Renal cortex interstitium (tissue), 15 donors: Measurements from ENCODE around the gene HPD. TPM values are rescaled to one million over a fixed set of nuclear protein-coding genes. Genes with fewer than 3 reads are reported as not detected.
"Not testable (repeated sequence)": the region's sequence is repeated elsewhere in the genome, so short reads cannot be mapped to it uniquely, and the experiment has no call there.

Experiments
- DNase-seq, 11 donors: peaks; one replicate each; pipeline ENCODE4 v3.0.0-alpha.2; 2013; ENCODE audit warnings: low read depth in 9 of 11, low spot score in 4 of 11; ENCODE audit errors: extremely low read depth in 1 of 11
- long read RNA-seq, 16 experiments: transcript quantifications; one replicate each; lab custom pipeline, GENCODE V29; 2026
- polyA plus RNA-seq, 3 donors: library from polyadenylated mRNA; unstranded; fragments of 120-200 nt; gene quantifications; one replicate each; pipeline ENCODE4 v1.2.1, GENCODE V29; 2013; ENCODE audit not compliant: insufficient read length in 3 of 3

The HPD gene
- 1 to 10 TPM; 3.2 to 5.0 (median 3.5) TPM for polyA plus RNA-seq
- long read RNA-seq, donor 1, partial matches to known transcripts: 0 of 1 reads
- long read RNA-seq, donor 1, other reads (novel, unspliced or antisense): 0 of 1 reads
- long read RNA-seq, donor 2, partial matches to known transcripts: 0 of 1 reads
- long read RNA-seq, donor 2, other reads (novel, unspliced or antisense): 0 of 1 reads
- long read RNA-seq, donor 3, partial matches to known transcripts: 0 of 3 reads
- long read RNA-seq, donor 3, other reads (novel, unspliced or antisense): 0 of 3 reads
- long read RNA-seq, donor 4: 0 reads
- long read RNA-seq, donor 5: 0 reads
- long read RNA-seq, donor 6, partial matches to known transcripts: 0 of 1 reads
- long read RNA-seq, donor 6, other reads (novel, unspliced or antisense): 0 of 1 reads
- long read RNA-seq, donor 7, partial matches to known transcripts: 0 of 1 reads
- long read RNA-seq, donor 7, other reads (novel, unspliced or antisense): 0 of 1 reads
- long read RNA-seq, donor 8, partial matches to known transcripts: 234 of 248 reads
- long read RNA-seq, donor 8, other reads (novel, unspliced or antisense): 13 of 248 reads
- long read RNA-seq, donor 9, partial matches to known transcripts: 0 of 1 reads
- long read RNA-seq, donor 9, other reads (novel, unspliced or antisense): 0 of 1 reads
- long read RNA-seq, donor 10, partial matches to known transcripts: 0 of 1 reads
- long read RNA-seq, donor 10, other reads (novel, unspliced or antisense): 0 of 1 reads
- long read RNA-seq, donor 11, partial matches to known transcripts: 0 of 2 reads
- long read RNA-seq, donor 11, other reads (novel, unspliced or antisense): 0 of 2 reads
- long read RNA-seq, donor 12: 0 reads
- long read RNA-seq, donor 13: 0 reads
- long read RNA-seq, donor 14: 0 reads
- long read RNA-seq, donor 15, partial matches to known transcripts: 17 of 17 reads
- long read RNA-seq, donor 15, other reads (novel, unspliced or antisense): 0 of 17 reads
- long read RNA-seq, donor 16, partial matches to known transcripts: 230 of 230 reads
- long read RNA-seq, donor 16, other reads (novel, unspliced or antisense): 0 of 230 reads

- DNase-seq: peak in 3 of 11 donors; percentile 32 to 63 (median 52)
These were observed at the start of gene HPD for GRCh38 chr12:121858662-121859572. Gene HPD (minus strand): TSS chr12:121858859. CDS start chr12:121858823, 36 bp downstream.

DNA sequence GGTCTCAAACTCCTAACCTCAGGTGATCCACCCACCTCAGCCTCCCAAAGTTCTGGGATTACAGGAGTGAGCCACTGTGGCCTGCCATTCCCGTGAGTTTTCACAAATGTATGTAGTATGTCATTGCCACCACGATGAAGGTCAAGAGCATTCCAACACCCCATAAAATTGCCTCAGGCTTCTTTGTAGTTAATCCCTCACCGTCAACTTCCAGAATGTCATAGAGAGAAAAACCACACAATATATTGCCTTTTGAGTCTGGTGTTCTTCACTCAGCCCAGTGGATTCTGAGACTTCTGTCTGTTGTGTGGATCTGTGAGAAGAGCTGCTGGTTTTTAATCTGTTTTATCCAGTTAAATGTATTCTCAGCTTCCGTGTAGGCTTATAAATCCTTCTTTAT lies 47.1 kb upstream of the HPD start:
- DNase-seq: no peak

- DNase-seq: no peak
These were observed 44.5 kb upstream of the HPD start for GRCh38 chr12:121903202-121903601.

DNA sequence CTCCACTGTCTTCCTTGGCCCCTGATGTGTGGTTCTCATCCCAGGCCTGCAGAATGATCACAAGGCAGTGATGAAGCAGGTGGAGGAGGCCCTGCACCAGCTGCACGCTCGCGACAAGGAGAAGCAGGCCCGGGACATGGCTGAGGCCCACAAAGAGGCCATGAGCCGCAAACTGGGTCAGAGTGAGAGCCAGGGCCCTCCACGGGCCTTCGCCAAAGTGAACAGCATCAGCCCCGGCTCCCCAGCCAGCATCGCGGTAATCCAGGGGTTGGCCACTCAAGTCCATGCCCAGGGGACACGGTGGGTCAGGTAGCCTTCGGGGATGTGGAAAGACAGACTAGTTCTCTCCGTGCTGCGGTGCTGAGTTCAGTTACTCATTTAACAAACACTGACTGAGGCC lies 40.9 kb upstream of the HPD start:
- DNase-seq: no peak

- DNase-seq: no peak
These were observed 39.6 kb upstream of the HPD start for GRCh38 chr12:121898287-121898686.

- DNase-seq: peak in 2 of 11 donors; percentile 26 to 52
These were observed 36.0 kb upstream of the HPD start for GRCh38 chr12:121894633-121895032.

DNA sequence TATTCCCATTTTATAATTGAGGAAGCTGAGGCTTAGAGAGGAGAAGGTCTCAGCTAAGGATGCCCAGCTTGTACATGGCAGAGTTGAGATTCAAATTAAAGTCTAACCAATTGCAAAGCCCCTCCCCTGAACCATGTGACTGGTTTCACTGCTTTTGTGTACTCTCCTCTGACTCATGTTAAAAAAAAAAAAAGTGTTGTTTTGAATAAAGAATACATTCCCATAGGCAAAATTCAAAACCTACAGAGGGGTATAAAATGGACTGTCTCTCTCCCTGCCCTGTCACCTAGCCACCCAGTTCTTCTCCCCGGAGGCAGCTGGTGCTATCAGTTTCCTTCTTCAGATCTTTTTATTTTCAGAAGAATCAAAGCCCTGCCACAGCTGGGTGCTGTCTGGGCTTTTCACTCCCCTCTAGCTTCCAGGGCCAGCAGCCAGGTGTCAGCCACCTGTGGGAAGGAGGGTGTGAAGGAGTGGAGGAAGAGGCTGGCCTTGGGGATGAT lies 35.4 kb upstream of the HPD start:
- peak in 2 of 11 donors; percentile 22 to 33 for DNase-seq

GRCh38 chr12:121892673-121893561 lies 34.3 kb upstream of the HPD start:
- no peak for DNase-seq

DNA sequence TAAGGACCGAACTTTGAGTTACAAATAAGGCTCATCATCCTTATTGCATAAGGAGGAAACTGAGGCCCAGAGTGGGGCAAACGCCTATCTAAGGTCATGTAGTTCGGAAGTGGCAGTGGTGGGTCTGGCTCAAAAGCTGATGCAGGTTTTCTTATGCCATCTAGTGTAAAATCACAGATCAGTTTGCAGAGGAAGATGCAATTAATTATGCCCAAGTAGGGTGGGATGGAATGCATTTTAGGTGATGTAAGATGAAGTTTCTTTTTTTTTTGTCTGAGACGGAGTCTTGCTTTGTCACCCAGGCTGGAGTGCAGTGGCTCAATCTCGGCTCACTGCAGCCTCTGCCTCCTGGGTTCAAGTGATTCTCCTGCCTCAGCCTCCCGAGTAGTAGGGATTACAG lies 31.0 kb upstream of the HPD start:
- not testable (repeated sequence) for DNase-seq

GRCh38 chr12:121889274-121889624 lies 30.6 kb upstream of the HPD start:
- DNase-seq: no peak

DNA sequence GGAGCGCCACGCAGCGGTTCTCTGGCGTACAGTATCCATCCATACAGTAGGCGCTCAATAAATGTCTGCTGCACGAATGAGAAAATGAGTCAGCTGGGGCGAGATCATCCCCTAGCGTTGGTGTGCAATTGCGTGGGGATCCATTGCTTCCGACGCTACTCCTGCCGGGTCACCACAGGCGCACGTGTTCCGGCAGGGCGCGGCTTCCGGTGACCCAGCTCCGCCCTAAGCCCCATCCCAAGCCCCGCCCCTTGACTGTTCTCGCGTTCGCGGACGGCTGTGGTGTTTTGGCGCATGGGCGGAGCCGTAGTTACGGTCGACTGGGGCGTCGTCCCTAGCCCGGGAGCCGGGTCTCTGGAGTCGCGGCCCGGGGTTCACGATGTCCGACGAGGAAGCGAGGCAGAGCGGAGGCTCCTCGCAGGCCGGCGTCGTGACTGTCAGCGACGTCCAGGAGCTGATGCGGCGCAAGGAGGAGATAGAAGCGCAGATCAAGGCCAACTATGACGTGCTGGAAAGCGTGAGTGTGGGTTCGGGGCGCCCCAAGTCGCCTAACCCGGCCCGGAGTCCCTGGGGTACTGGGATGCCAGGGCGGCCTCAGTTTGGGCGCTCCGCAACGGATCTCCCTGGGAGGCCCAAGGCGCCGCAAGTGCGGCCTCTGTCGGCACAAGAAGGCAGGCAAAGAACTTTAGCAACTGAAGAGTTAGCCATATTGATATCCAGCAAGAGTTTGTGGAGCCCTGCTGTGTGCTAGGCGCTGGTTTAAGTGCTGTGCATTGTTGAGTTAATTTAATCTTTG lies 30.0 kb upstream of the HPD start, which contains the start of gene PSMD9:
Gene PSMD9 (plus strand): TSS at position 313 of the 796 bp plus-strand sequence. CDS start 67 bp downstream, at position 380.
- DNase-seq: peak; percentile 90 to 95 (median 93)

DNA sequence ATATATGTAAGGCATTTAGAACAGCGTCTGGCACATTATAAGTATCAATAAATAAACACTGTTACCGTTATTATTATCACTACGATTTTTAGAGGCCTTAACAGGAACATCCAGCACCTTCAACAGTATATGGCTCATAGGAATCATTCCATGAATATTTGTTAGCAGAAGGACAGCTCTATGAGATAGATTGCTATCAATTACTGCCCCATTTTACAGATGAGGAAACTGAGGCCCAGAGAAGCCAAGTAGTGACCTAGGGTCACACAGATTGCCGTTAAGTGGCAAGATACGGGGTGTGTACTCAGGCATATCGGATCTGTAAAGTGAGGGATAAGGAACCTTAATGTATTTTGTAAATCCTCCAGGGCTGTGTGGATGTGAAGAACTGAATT lies 29.4 kb upstream of the HPD start:
- no peak for DNase-seq

DNA sequence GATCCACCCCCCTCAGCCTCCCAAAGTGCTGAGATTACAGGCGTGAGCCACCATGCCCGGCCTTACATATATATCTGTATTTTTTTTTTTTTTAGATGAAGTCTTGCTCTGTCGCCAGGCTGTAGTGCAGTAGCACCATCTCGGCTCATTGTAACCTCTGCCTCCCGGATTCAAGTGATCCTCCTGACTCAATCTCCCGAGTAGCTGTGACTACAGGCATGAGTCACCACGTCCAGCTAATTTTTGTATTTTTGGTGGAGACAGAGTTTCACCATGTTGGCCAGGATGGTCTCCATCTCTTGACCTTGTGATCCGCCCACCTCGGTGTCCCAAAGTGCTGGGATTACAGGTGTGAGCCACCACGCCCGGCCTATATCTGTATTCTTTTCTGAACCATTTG lies 26.5 kb upstream of the HPD start:
- DNase-seq: not testable (repeated sequence)

GRCh38 chr12:121883315-121883660 lies 24.6 kb upstream of the HPD start:
- no peak for DNase-seq

GRCh38 chr12:121876080-121876447 lies 17.4 kb upstream of the HPD start:
- not testable (repeated sequence) for DNase-seq

- no peak for DNase-seq
These were observed 16.9 kb upstream of the HPD start for GRCh38 chr12:121875582-121875981.

GRCh38 chr12:121874071-121874470 lies 15.4 kb upstream of the HPD start:
- no peak for DNase-seq
